Activated naive CD4-positive, alpha-beta T cell treated with anti-CD3 and anti-CD28 coated beads for 36 hours (primary cell): ENCODE data around the gene SIT1. TPM values are rescaled to one million over a fixed set of nuclear protein-coding genes. Genes with fewer than 3 reads are reported as not detected.
A peak's percentile ranks its signal among the peaks of the same experiment; 100 is the strongest.

Experiments used
- CTCF ChIA-PET: fragments of 350-600 bp; sonication (Branson Sonifier 250); formaldehyde crosslinking; loops from one replicate; lab custom pipeline; 2021; ENCODE audit warnings: antibody characterized with exemption; lab: Charles Lee
- DNase-seq: peaks from one replicate; pipeline ENCODE4 v3.0.0-alpha.2; 2020
- H3K27ac Mint-ChIP-seq: one replicate; pipeline ENCODE4 v1.8.0; 2021; ENCODE audit warnings: mild to moderate bottlenecking, mixed read lengths
- H3K27me3 Mint-ChIP-seq: one replicate; pipeline ENCODE4 v1.8.0; 2021; ENCODE audit warnings: low read depth, mixed read lengths
- H3K36me3 Mint-ChIP-seq: one replicate; pipeline ENCODE4 v1.8.0; 2021; ENCODE audit warnings: low read depth, mixed read lengths
- H3K4me1 Mint-ChIP-seq: one replicate; pipeline ENCODE4 v1.8.0; 2021; ENCODE audit warnings: low read depth, mixed read lengths
- H3K4me3 Mint-ChIP-seq: one replicate; pipeline ENCODE4 v1.8.0; 2021; ENCODE audit warnings: mild to moderate bottlenecking, moderate library complexity, mixed read lengths
- H3K9me3 Mint-ChIP-seq: one replicate; pipeline ENCODE4 v1.8.0; 2021; ENCODE audit warnings: mixed read lengths
- intact Hi-C: fragments of 100-400 bp; cut with micrococcal nuclease; formaldehyde crosslinking; loops from one replicate; pipeline ENCODE4 v1.15.1; 2023
- total RNA-seq, 2 experiments: library from RNA; stranded (reverse); gene quantifications; one replicate each; pipeline ENCODE4 v1.2.3, GENCODE V29; 2021

SIT1 gene
- total RNA-seq, 2 experiments from 2014 or later = 44.0 to 45.4 TPM

DNA sequence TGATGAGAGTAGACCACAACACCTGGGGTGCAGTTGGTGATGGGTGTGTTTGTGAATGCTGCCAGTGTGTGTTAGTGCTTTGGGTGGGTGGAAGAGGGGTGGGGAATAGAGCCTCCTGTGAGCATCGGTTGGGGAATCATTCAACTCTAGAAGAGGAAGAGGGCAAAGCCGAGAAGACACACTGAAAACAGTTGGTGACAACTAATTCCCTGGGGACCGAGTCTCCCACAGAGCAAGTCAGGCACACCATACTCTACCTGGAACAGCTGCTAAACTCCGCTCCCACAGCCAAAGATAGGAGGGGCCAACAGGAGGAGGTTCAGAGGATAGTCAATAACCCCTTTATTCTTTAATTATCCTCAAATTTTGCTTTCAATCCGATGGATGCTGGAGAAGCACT, 15.8 kb upstream of the SIT1 start:
- no peak overlapping the region for H3K27ac Mint-ChIP-seq
- H3K4me1 Mint-ChIP-seq = peaks cover 34% of the 10 kb centered on the region

GRCh38 chr9:35666045-35666444, 15.3 kb upstream of the SIT1 start:
- H3K4me1 Mint-ChIP-seq = peaks cover 37% of the 10 kb centered on the region
- H3K36me3 Mint-ChIP-seq = peaks cover 22% of the 10 kb centered on the region
- no peak overlapping the region for H3K27ac Mint-ChIP-seq
- CTCF ChIA-PET = interaction anchor here (1.2 to 11.0 kb wide), 5 partner anchors 18 to 64 kb away, joined by 5 to 149 read pairs (median 35); partner anchors contain the start of genes CREB3, SIT1 and TLN1
- intact Hi-C loops = no loop called here
- no peak for DNase-seq
- H3K9me3 Mint-ChIP-seq = no peaks in the 10 kb centered on the region
- peak overlapping the region; percentile 82 for H3K4me3 Mint-ChIP-seq
- no peaks in the 10 kb centered on the region for H3K27me3 Mint-ChIP-seq

More for the DNA sequence above, 15.8 kb upstream of the SIT1 start:
- intact Hi-C loops = no loop called here
- H3K4me3 Mint-ChIP-seq = no peak overlapping the region
- no peaks in the 10 kb centered on the region for H3K27me3 Mint-ChIP-seq
- CTCF ChIA-PET = interaction anchor here (2.2 to 5.2 kb wide), 3 partner anchors 30 to 64 kb away, joined by 9 to 42 read pairs (median 35); partner anchors contain the start of genes CREB3 and TLN1
- peaks cover 19% of the 10 kb centered on the region for H3K36me3 Mint-ChIP-seq
- H3K9me3 Mint-ChIP-seq = no peaks in the 10 kb centered on the region
- no peak for DNase-seq

DNA sequence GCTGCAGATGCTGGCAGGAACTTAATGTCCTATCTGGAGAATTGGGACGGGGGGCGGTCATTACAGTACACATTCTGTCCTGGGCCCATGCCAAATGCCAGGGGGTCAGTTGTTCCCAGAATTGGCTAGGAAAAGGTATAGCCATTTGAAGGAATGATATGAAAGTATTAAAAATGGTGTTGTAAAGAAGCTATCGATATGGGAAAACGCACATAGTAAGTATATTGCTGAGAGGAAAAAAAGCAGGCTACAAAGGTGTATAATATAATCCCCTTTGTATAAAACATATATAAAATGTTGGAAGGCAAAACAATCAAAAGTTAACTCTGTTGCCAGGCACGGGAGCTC, 14.7 kb upstream of the SIT1 start:
- Mint-ChIP-seq H3K27me3 (no peaks in the 10 kb centered on the region), H3K27ac (peak overlapping the region; percentile 67), H3K4me3 (peak overlapping the region; percentile 82), H3K36me3 (peaks cover 28% of the 10 kb centered on the region), H3K4me1 (peaks cover 43% of the 10 kb centered on the region), H3K9me3 (no peaks in the 10 kb centered on the region)
- CTCF ChIA-PET = interaction anchor here (1.2 to 11.0 kb wide), 8 partner anchors 8 to 65 kb away, joined by 5 to 149 read pairs (median 8); partner anchors contain the start of genes CA9, CD72, CREB3 and SIT1
- intact Hi-C loops = loop anchor here (2.0 kb wide), 1 partner anchor 25 kb away; no protein-coding TSS in a partner anchor
- DNase-seq = no peak

DNA sequence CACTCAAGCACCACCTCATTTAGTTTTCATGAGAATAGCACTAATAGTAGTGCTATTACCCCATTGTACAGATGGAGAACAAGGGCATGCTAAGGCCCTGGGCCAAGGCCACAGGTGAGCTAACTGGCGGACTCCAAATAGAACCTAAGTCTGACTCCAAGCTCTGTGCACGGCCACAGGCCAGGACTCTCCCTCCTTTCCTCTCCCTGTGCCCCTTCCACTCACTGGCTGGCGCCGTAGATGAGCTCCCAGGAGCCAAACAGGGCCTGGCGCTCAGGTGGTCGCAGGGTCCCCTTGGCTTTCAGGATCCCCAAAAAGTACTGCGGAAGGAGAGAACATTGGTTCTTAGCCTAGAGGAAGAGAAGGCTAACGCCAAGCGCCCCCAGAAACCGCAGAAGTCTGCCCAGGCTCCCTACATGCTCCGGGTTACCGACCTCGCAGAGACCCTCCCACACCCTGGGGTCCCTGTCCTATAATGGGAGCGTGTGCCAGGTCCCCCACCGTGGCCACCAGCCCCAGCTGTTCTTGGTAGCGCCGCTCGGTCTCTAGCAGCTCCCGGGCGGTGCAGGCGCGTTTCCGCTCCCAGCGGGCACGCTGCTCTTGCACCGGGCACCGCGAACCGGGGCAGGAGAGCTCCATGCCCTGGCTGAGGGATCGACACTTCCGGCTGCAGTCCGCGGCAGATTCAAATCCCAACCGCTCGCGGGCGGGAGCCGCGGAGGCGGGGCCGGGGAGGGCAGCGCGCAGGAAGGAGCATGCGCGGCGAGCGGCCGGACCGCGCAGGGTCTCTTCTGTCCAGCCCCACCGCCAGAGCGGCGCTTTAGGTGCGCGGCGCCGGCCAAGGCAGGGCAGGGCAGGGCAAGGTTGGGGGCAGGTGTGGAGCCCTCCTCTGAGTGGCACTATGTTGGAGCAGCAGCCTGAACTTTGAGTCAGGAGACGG, 14.1 kb upstream of the SIT1 start, which contains the start of gene ARHGEF39:
Gene ARHGEF39, minus strand, starts transcription at position 665 of the 940 bp plus-strand sequence. Its CDS starts 26 bp downstream, at position 639.
- peaks cover 49% of the 10 kb centered on the region for H3K4me1 Mint-ChIP-seq

DNA sequence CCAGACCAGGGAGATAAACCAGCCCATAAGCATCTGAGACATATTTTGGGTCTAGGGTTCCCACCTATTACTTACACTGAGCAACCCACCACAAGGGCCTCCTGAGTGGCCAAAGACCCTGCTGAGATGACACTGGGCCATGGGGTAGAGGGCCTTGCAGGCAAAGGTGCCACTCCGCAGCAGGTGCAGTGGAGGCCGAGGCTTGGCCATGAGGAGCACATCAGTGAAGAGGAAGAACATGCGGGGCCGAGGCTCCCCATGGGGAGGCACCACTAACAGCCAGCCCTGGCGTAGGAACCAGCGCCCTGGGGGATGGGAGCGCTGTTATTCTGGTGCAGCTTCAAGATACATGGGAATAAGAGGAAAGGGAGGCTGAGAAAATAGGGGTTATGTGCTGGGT, 11.7 kb upstream of the SIT1 start:
- peaks cover 65% of the 10 kb centered on the region for H3K4me1 Mint-ChIP-seq
- peaks cover 39% of the 10 kb centered on the region for H3K36me3 Mint-ChIP-seq
- H3K4me3 Mint-ChIP-seq = peak overlapping the region; percentile 82
- peak overlapping the region; percentile 37 for H3K27ac Mint-ChIP-seq
- H3K9me3 Mint-ChIP-seq = peaks cover 1% of the 10 kb centered on the region
- DNase-seq = no peak
- intact Hi-C loops = no loop called here
- CTCF ChIA-PET = interaction anchor here (0.9 to 11.0 kb wide), 7 partner anchors 14 to 220 kb away, joined by 3 to 149 read pairs (median 6); partner anchors contain the start of genes CREB3, SIT1 and TLN1
- H3K27me3 Mint-ChIP-seq = peaks cover 3% of the 10 kb centered on the region

More for the DNA sequence above, 14.1 kb upstream of the SIT1 start, which contains the start of gene ARHGEF39:
- CTCF ChIA-PET = interaction anchor here (0.6 to 11.0 kb wide), 10 partner anchors 8 to 162 kb away, joined by 3 to 149 read pairs (median 6); partner anchors contain the start of genes CA9, CD72, CREB3 and SIT1
- Mint-ChIP-seq H3K9me3 (no peaks in the 10 kb centered on the region), H3K27me3 (no peaks in the 10 kb centered on the region), H3K27ac (peak within 1 kb of the TSS; percentile 67), H3K4me3 (peak within 1 kb of the TSS; percentile 82), H3K36me3 (peaks cover 34% of the 10 kb centered on the region)
- DNase-seq = peak; percentile 87
- intact Hi-C loops = loop anchor here (2.0 kb wide), 1 partner anchor 26 kb away; no protein-coding TSS in a partner anchor

DNA sequence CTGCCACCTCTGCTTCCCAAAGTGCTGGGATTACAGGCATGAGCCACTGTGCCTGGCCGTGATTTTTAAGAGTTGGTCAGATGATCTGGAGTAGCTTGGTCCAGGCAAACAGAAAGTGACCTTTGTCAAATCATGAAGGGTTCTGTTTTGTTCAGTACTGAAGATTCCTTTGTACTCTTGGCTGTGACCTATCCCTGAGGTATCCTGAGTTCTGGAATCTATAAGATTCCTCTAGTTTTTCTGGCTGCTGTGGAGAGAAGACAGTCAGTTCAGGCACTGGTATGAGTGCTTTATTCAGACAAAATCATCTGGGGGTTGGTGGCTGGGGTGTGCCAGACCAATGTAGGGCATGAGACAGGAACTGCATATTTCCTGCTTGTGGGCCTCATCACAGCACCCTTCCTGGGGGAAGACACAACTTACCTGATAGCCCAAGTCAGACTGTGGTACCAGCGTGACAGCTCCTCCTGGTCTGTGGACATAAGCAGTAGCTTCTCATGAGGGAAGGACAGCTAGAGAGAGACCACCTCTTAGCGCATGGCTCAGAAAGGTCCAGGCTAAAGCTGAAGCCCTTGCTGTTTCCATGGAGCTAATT, 11.1 kb upstream of the SIT1 start:
- no peak for DNase-seq
- CTCF ChIA-PET = interaction anchor here (0.9 to 11.0 kb wide), 13 partner anchors 8 to 221 kb away, joined by 3 to 149 read pairs (median 5); partner anchors contain the start of genes CREB3, SIT1 and TLN1
- peaks cover 71% of the 10 kb centered on the region for H3K4me1 Mint-ChIP-seq
- peak overlapping the region; percentile 82 for H3K4me3 Mint-ChIP-seq
- peaks cover 39% of the 10 kb centered on the region for H3K36me3 Mint-ChIP-seq
- peaks cover 1% of the 10 kb centered on the region for H3K9me3 Mint-ChIP-seq
- intact Hi-C loops = no loop called here
- peak overlapping the region; percentile 37 for H3K27ac Mint-ChIP-seq
- peaks cover 3% of the 10 kb centered on the region for H3K27me3 Mint-ChIP-seq

GRCh38 chr9:35660966-35661415, 10.3 kb upstream of the SIT1 start:
- Mint-ChIP-seq H3K4me3 (no peak overlapping the region), H3K27ac (peak overlapping the region; percentile 22), H3K4me1 (peaks cover 74% of the 10 kb centered on the region), H3K36me3 (peaks cover 39% of the 10 kb centered on the region), H3K27me3 (peaks cover 3% of the 10 kb centered on the region), H3K9me3 (peaks cover 1% of the 10 kb centered on the region)
- CTCF ChIA-PET = interaction anchor here (0.6 to 11.0 kb wide), 12 partner anchors 9 to 242 kb away, joined by 4 to 149 read pairs (median 6); partner anchors contain the start of genes SIT1 and TLN1
- intact Hi-C loops = no loop called here
- DNase-seq = no peak

DNA sequence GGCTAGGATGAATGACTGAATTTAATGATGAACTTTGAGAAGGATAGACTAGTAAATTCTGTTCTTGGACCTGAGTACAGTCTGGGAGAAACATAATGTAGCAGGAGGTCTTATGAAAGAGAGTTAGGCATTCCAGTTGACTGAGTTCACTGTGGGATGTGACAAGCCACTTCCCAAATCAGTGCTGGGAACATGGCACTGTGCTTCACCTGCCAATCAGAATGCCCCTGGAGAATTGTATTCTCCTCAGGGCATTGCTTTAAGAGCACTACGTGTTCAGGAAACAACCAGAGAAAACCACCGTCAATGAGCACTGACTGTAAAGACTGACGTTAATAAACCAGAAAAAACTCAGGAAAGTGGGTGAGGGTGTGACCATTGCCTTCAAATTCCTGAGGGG, 8.6 kb upstream of the SIT1 start:
- Mint-ChIP-seq H3K27ac (no peak overlapping the region), H3K36me3 (peaks cover 39% of the 10 kb centered on the region), H3K4me3 (peak overlapping the region; percentile 84), H3K9me3 (peaks cover 1% of the 10 kb centered on the region), H3K4me1 (peaks cover 76% of the 10 kb centered on the region), H3K27me3 (peaks cover 3% of the 10 kb centered on the region)
- intact Hi-C loops = loop anchor here (1.0 to 10.0 kb wide), 2 partner anchors 29 to 825 kb away; no protein-coding TSS in a partner anchor
- CTCF ChIA-PET = interaction anchor here (1.0 to 11.0 kb wide), 13 partner anchors 11 to 131 kb away, joined by 3 to 149 read pairs (median 6); partner anchors contain the start of genes GBA2, RGP1, SIT1 and TLN1
- no peak for DNase-seq

GRCh38 chr9:35658968-35659220, 8.2 kb upstream of the SIT1 start:
- H3K9me3 Mint-ChIP-seq = peaks cover 1% of the 10 kb centered on the region
- peak overlapping the region; percentile 84 for H3K4me3 Mint-ChIP-seq
- peaks cover 72% of the 10 kb centered on the region for H3K4me1 Mint-ChIP-seq
- intact Hi-C loops = loop anchor here (1.0 to 10.0 kb wide), 3 partner anchors 29 to 826 kb away; no protein-coding TSS in a partner anchor
- peaks cover 39% of the 10 kb centered on the region for H3K36me3 Mint-ChIP-seq
- peaks cover 3% of the 10 kb centered on the region for H3K27me3 Mint-ChIP-seq
- peak overlapping the region; percentile 94 for H3K27ac Mint-ChIP-seq
- CTCF ChIA-PET = interaction anchor here (0.7 to 11.0 kb wide), 20 partner anchors 11 to 164 kb away, joined by 3 to 149 read pairs (median 4); partner anchors contain the start of genes CREB3, GBA2, RGP1 and SIT1
- DNase-seq = no peak

GRCh38 chr9:35658137-35658967, 7.6 kb upstream of the SIT1 start, which contains the start of gene CCDC107:
CCDC107 (plus strand) TSS chr9:35658292; CDS start chr9:35658380, 88 bp downstream.
- intact Hi-C loops = loop anchor here (1.0 to 10.0 kb wide), 2 partner anchors 70 to 826 kb away; no protein-coding TSS in a partner anchor
- H3K27ac Mint-ChIP-seq = peak within 1 kb of the TSS; percentile 94
- H3K27me3 Mint-ChIP-seq = peaks cover 3% of the 10 kb centered on the region
- H3K36me3 Mint-ChIP-seq = peaks cover 37% of the 10 kb centered on the region
- peak; percentile 83 for DNase-seq
- H3K4me3 Mint-ChIP-seq = peak within 1 kb of the TSS; percentile 84
- peaks cover 67% of the 10 kb centered on the region for H3K4me1 Mint-ChIP-seq
- CTCF ChIA-PET = interaction anchor here (0.6 to 11.0 kb wide), 27 partner anchors 10 to 230 kb away, joined by 3 to 149 read pairs (median 4); partner anchors contain the start of genes CREB3, GBA2, RGP1 and SIT1
- peaks cover 1% of the 10 kb centered on the region for H3K9me3 Mint-ChIP-seq
